ENCODE measurements around the gene TIMP3.

The TIMP3 gene

DNA sequence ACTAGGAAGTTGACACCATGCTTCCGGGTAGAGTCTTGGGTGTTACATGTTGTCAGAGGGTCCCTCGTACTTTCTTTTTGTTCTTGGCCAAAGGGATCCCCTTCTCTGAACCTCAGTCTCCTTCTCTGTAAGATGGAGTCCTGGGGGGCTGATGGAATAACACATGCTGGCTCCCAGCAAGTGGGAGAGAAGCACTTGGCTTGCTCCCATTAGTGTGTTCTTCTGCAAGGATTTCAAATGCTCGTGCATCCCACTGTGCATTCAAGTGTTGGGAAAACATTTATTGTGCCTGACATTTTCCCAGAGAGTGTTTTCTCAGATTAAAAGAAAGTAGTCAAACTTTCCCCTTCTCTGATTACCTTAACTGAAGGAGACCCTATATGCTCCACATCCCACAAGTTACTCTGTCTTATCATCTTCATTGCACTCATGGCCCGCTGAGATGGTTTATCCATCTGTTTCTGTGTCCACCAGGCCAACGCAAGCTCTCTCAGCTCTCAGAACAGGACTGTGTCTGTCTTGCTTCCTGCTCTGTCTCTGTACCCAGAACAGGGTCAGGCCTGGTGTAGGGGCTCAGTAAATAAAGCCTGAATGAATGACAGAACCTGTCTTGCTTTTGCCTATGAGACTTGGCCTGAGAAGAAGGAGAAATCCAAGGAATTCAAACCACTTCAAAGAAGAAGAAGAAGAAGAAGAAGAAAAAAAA, 16.0 kb upstream of the TIMP3 start:
- TF ChIP-seq, protein P1, sequence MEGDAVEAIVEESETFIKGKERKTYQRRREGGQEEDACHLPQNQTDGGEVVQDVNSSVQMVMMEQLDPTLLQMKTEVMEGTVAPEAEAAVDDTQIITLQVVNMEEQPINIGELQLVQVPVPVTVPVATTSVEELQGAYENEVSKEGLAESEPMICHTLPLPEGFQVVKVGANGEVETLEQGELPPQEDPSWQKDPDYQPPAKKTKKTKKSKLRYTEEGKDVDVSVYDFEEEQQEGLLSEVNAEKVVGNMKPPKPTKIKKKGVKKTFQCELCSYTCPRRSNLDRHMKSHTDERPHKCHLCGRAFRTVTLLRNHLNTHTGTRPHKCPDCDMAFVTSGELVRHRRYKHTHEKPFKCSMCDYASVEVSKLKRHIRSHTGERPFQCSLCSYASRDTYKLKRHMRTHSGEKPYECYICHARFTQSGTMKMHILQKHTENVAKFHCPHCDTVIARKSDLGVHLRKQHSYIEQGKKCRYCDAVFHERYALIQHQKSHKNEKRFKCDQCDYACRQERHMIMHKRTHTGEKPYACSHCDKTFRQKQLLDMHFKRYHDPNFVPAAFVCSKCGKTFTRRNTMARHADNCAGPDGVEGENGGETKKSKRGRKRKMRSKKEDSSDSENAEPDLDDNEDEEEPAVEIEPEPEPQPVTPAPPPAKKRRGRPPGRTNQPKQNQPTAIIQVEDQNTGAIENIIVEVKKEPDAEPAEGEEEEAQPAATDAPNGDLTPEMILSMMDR (IDR thresholded peaks at IDR 0.05; ENCODE audit: low read depth, low read length), result no peak
- in situ Hi-C loops (cut with HindIII; ENCODE audit: low sequenced_read_pairs), result no loop called here
- no peak overlapping the region for H3K4me3 ChIP-seq (ENCODE audit: low read depth, low read length)
- DNase-seq (ENCODE audit: low read depth, low spot score), result no peak

DNA sequence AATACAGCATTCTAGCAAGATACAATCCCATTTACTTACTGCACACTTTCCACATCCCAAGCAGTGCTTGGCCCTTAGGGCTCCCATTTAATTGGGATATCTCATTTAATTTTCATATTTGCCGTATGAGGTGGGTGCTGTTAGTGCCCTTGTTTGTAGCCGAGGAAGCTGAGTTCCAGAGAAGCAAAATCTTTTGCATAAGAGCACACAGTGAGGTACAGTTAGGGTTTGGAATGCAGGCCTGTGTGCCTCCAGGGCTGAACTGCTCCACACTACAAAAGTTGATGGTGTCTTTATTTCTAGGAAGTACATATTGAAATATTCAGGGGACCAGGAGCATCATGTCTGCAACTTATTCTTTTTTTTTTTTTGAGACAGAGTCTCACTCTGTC, 15.5 kb upstream of the TIMP3 start:
- in situ Hi-C loops (cut with HindIII; ENCODE audit: low sequenced_read_pairs), result no loop called here
- no peak for DNase-seq (ENCODE audit: low read depth, low spot score)
- TF ChIP-seq, protein P1 (IDR thresholded peaks at IDR 0.05; ENCODE audit: low read depth, low read length), result no peak
- H3K4me3 ChIP-seq (ENCODE audit: low read depth, low read length), result no peak overlapping the region

GRCh38 chr22:32788904-32789624, 12.4 kb upstream of the TIMP3 start:
- H3K4me3 ChIP-seq (ENCODE audit: low read depth, low read length), result no peak overlapping the region
- TF ChIP-seq, protein P1 (IDR thresholded peaks at IDR 0.05; ENCODE audit: low read depth, low read length), result no peak
- in situ Hi-C loops (cut with HindIII; ENCODE audit: low sequenced_read_pairs), result no loop called here
- peak; percentile 58 for DNase-seq (ENCODE audit: low read depth, low spot score)

- in situ Hi-C loops (cut with HindIII; ENCODE audit: low sequenced_read_pairs), result no loop called here
- TF ChIP-seq, protein P1 (IDR thresholded peaks at IDR 0.05; ENCODE audit: low read depth, low read length), result no peak
- no peak overlapping the region for H3K4me3 ChIP-seq (ENCODE audit: low read depth, low read length)
- DNase-seq (ENCODE audit: low read depth, low spot score), result no peak
These were observed 11.5 kb upstream of the TIMP3 start for GRCh38 chr22:32789797-32790620.

GRCh38 chr22:32791056-32791455, 10.4 kb upstream of the TIMP3 start:
- DNase-seq (ENCODE audit: low read depth, low spot score), result no peak
- in situ Hi-C loops (cut with HindIII; ENCODE audit: low sequenced_read_pairs), result no loop called here
- TF ChIP-seq, protein P1 (IDR thresholded peaks at IDR 0.05; ENCODE audit: low read depth, low read length), result no peak

DNA sequence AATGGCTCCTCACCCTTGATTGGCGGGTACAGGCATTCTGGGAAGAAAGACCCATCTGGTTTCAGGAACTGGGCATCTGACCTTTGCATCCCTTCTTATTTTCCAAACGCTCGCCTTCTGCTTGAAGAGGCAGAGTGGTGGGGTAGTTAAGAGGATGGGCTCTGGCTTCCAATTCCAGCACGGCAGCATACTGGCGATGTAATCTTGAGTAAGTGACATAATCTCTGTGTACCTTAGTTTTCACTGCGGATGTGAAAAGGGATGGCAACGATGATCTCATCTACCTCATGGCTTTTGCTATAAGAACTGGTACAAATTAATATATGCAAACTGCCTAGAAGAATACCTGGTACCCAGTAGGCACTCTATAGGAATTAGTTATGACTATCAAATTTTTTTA, 10.0 kb upstream of the TIMP3 start:
- TF ChIP-seq, protein P1 (IDR thresholded peaks at IDR 0.05; ENCODE audit: low read depth, low read length), result no peak
- no peak for DNase-seq (ENCODE audit: low read depth, low spot score)
- H3K4me3 ChIP-seq (ENCODE audit: low read depth, low read length), result no peak overlapping the region
- in situ Hi-C loops (cut with HindIII; ENCODE audit: low sequenced_read_pairs), result no loop called here

More at GRCh38 chr22:32791056-32791455, 10.4 kb upstream of the TIMP3 start:
- H3K4me3 ChIP-seq (ENCODE audit: low read depth, low read length), result no peak overlapping the region
